HG03439 (cell line): ENCODE measurements around the gene KRT38.
"Not testable (repeated sequence)": the region's sequence is repeated elsewhere in the genome, so short reads cannot be mapped to it uniquely, and the experiment has no call there.

Experiments
- ATAC-seq: cut with Tn5 transposase; IDR thresholded peaks from one replicate; pipeline ENCODE4 v1.9.1; 2021; ENCODE audit warnings: mild to moderate bottlenecking, moderate library complexity; ENCODE audit not compliant: unreplicated experiment

KRT38 gene

DNA sequence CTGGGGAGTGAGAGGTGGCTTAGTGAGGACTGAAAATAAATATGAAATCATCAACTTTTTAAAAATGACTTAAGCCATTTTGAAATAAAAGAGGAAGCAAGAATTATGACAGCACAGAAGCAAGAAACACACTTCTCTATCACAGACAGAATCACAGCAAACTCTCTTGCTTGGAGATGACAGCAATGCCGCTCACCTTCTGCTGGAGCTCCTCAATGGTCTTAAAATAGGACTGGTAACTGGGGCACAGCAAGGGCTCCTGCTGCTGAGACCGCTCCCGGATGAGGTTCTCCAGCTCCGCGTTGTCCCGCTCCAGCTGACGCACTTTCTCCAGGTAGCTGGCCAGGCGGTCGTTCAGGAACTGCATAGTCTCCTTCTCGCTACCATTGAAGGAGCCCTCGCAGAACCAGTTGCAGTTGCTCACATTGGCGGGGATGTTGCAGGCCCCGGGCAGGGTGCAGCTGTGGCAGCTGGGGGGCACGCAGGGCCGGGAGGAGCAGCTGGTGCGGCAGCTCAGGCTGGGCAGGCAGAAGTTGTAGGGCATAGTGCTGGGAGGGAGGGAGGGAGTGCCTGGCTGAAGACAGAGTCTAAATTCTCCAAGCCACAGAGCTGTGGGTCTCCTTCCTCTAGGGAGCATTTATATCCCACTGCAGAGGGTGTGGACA, 43.7 kb downstream of the KRT38 start, which contains the start of gene KRT31:
KRT31 (minus strand) TSS at position 613 of the 665 bp plus-strand sequence; CDS start at position 544, 69 bp downstream.
- ATAC-seq = no peak

DNA sequence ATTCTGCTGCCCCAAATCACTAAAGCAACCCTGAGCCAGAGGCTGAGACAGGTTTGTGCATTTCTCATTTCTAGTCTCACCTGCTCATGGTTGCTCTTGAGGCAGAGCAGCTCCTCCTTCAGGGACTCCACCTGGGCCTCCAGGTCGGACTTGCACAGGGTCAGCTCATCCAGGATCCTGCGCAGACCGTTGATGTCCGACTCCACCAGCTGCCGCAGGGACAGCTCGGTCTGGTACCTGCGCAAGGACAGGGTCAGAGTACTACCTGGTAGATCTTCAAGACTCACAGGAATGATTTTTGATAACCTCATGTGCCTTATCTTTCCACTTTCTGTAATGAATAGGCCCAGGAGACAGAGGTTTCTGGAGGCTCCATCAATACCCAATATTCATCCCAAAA, 44.4 kb downstream of the KRT38 start:
- ATAC-seq = no peak

DNA sequence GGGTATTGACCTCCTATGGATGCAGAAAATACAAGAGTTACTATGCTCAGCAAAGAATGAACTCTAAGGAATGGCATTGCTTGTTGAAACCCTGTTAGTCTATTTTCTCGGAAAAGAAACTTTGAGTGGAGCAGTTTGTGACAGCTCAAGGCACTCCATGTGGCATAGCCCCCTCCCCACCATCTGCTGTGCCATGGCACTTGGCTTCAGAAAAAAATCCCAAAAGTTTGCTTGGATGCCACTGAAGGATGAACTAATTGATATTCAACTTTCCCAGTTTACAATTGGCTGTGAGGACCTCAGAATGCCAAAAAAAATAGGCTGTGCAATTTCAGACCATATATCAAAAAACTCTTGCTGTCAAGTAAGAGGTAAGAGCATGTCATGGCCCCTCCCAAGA, 45.2 kb downstream of the KRT38 start:
- ATAC-seq = no peak

DNA sequence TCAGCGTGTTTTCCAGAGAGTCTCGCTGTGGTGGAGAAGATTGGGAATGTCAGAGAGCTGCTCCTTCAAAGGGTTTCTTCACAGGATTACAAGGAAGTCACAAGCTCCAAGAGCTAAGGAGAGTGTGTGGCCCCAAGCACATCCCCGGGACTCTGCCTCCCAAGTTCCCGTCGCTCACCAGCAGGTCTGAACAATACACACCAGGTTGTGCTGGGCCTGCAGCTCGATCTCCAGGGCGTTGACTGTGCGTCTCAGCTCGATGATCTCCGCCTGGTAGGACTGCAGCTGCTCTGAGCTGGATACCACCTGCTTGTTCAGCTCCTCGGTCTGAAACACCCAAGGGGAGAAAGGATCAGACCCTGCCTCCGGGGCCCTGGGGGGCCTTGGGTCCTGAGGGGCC, 45.7 kb downstream of the KRT38 start:
- not testable (repeated sequence) for ATAC-seq

DNA sequence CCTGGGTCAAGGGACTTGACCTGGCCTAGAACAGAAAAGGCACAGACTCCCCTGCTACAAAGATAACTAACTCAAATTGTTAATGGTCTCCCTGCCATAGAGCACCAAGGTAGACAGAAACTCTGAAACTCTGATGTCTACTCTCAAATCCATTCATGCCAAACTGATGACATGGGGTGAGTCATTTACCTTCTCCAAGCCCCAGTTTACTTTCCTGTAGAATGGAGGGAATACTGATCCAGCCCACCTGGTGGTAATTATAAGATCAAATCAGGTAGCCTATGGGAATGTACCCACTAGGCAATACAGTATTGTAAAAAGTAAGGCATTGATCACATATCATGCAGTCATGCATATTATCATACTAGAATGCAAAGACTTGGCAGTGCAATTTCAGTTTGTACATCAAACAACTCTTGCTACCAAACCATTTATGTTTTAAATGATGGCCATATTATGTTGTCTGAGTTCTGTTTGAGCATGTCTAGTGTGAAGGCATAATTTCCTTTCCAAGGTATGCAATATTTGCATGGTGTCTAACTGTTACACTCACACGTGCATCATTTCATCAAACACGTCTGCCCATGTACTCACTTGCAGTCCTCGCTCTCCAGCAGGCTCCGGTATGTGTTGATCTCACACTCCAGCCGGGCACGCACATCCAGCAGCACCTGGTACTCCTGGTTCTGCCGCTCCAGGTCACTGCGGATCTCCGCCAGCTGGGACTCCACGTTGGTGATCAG, 46.4 kb downstream of the KRT38 start:
- no peak for ATAC-seq

DNA sequence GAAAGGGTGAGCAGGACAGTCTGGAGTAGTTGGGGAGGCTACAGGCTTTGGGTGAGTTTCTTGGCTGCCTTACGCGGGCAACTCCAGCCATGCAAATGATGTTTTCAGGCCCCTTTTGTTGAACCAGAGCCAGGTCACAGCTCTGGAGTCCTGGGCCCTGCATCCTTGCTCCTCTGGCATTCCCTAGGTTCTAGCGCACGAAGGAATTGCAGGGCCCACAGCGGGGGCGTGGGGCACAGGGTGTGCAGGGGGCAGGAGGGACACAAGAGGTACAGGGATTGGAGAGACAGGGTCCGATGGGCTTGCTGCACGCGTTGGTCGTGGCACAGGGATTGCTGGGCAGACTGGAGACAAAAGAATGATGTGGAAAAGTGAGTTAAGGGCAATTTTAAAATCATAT, 47.0 kb downstream of the KRT38 start:
- no peak for ATAC-seq

DNA sequence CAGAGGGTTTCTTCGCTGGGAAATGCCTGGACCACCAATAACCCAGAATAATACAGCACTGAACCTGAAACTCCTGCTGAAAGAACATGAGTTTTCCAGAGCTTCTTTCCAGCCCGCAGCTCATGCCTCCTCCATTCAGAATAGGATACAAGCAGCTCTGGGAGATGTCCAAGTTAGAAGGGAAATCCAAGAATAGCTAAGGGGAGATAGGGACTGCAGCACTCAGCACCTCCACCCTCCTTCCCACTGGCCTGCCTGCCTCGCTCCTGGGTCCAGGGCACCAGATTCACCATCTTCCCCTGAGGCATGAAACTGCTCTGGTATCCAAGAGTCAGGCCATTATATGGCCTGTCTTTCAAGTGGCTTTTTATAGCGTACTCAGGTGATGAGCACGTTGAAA, 47.5 kb downstream of the KRT38 start:
- ATAC-seq = no peak

DNA sequence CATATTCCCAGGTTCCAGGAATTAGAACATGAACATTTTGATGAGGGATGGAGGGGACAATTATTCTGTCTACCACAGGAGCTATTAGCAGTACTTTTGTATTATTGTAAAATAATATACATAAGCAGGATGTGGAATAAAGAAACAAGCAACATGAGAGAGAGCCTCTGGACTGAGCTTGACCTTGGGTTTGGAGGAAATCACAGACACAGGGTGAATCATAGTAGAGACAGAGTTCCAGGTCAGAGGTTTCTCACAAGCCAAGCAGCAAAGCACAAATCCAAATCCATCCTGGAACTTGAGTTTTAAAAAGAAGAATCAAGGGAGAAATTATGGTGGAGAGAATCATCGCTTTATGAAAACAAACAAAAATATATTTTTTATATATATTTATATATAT, 48.5 kb downstream of the KRT38 start:
- ATAC-seq = no peak

DNA sequence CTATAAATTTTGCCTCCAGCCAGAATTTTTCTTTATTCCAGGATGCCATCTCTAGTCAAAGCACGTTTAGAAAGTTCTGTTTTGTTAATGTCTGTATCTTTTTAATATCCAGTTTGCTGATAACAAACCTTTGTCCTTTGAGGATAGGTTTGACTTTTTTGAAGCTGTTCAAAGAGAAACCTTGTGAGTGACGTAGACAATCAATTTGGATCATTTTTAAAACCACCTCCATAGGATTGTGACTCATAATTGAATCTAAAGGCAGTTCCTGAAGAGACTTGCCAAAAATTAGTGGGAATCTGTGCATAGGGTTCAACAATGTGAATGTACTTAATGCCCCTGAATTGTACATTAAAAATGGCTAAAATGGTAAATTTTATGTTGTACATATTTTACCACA, 49.2 kb downstream of the KRT38 start:
- no peak for ATAC-seq

DNA sequence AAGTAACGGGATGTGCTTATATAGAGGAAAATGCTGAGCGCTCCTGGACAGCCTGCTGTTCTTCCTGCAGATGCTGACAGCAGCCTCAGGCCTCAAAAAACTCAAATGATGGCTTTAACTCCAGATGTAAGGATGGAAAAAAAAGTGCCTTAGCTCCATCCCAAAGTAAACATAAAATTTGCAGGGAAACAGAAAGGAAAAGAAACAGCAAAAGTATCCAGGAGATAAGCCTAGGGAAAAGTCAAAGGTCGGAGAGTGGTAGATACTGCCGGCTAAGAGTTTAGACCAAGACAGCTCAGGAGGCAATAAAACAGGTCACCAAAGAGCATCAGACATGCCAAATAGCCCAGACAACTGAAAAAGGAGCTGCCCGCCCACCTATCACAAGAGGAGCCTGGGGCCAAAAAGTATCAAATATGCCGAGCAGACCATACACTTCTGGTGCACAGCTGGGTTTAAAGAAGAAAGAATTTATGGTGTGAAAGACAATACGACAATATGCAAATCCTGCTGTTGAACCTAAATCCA, 50.3 kb downstream of the KRT38 start:
- no peak for ATAC-seq

DNA sequence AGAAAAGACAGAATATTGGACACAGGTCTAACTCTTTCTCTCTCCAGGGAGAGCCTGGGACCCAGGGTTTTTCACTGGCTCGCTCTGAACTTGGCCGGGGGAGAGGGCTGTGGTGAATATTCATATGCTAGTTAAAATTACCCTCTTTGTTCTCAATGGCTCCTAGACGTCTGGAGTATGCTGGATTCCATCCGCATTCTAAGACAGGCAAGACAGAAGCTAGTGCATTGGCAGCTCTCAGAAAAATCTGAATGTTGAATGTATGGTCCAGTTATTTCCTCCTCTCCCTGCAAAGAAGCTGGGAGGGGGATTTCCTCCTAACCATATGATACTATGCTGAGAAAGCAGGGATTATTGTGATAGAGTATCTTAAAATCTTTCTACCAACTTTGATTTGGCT, 53.1 kb downstream of the KRT38 start:
- no peak for ATAC-seq

DNA sequence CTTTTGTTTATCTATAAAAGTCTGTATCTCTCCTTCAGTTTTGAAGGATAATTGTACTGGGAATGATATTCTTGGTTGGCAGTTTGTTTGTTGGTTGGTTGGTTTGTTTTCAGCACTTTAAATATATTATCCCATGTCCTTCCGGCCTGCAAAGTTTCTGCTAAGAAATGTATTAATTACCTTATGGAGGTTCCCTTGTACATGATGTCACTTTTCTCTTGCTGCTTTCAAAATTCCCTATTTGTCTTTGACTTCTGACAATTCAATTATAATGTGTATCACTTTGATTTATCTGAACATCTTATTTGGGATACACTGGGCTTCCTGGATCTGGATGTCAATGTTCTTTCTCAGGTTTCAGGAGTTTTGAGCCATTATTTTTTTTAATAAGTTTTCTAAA, 54.6 kb downstream of the KRT38 start:
- ATAC-seq = no peak
